HepG2 (cell line): ENCODE results near the gene HOXA11. TPM values are rescaled to one million over a fixed set of nuclear protein-coding genes. Genes with fewer than 3 reads are reported as not detected.

Experiments
- ATAC-seq: fragments of 200-7000 bp; cut with Tn5 transposase; 3 replicates; pipeline ENCODE4 v1.9.1; 2020; ENCODE audit warnings: mild to moderate bottlenecking, moderate library complexity
- BruUV-seq: library from RNA; stranded (reverse); fragments of 400-500 nt; replicated peaks from 2 replicates; lab custom pipeline; 2021; lab: Mats Ljungman, UMichigan
- CTCF ChIA-PET: fragments of 300-600 bp; formaldehyde crosslinking; extraction: SDS; loops from one replicate; lab custom pipeline; 2021; ENCODE audit warnings: low total read pairs, inconsistent platforms, low intra/inter-chr PET ratio; lab: Yijun Ruan, JAX
- POLR2A ChIA-PET: fragments of 350-600 bp; sonication (Branson Sonifier 250); formaldehyde crosslinking; loops from one replicate; lab custom pipeline; 2020; ENCODE audit warnings: antibody characterized with exemption, inconsistent platforms; lab: Yijun Ruan, JAX
- DNase-seq: peaks from one replicate; pipeline ENCODE4 v3.0.0-alpha.2; 2015; ENCODE audit warnings: low spot score
- FAIRE-seq: peaks from 3 replicates; lab custom pipeline; 2011; peaks lifted over from hg19 to GRCh38; lab: Jason Lieb, UNC
- H2AFZ ChIP-seq: one replicate; pipeline ENCODE4 v1.6.1; 2011; ENCODE audit warnings: low read length, inconsistent platforms
- H3K27ac ChIP-seq: fragments of 300-600 bp; 3 replicates; pipeline ENCODE4 v1.8.0; 2011; ENCODE audit warnings: mixed run types, mild to moderate bottlenecking, mixed read lengths, low read length, inconsistent platforms; ENCODE audit not compliant: insufficient read depth; ENCODE audit errors: extremely low read length
- H3K27me3 ChIP-seq, 2 experiments: fragments of 200-600 bp in 1 of 2; 2 replicates in 1 of 2; 3 replicates in 1 of 2; pipeline versions ENCODE4 v1.6.0 to v1.8.0; 2011; ENCODE audit warnings: low read length in 2 of 2, mild to moderate bottlenecking in 2 of 2, moderate library complexity in 2 of 2, inconsistent platforms in 1 of 2; ENCODE audit not compliant: insufficient read depth in 2 of 2, control insufficient read depth in 1 of 2
- H3K36me3 ChIP-seq, 2 experiments: fragments of 200-600 bp in 1 of 2; replicated peaks in 1 of 2; 2 replicates in 1 of 2; 3 replicates in 1 of 2; pipeline versions ENCODE4 v1.5.1 to v1.8.0; 2011; ENCODE audit warnings: low read length in 2 of 2, inconsistent platforms in 1 of 2; ENCODE audit not compliant: insufficient read depth in 2 of 2, control insufficient read depth in 1 of 2
- H3K4me1 ChIP-seq: 2 replicates; pipeline ENCODE4 v1.5.1; 2012; ENCODE audit warnings: low read length, inconsistent platforms; ENCODE audit not compliant: insufficient read depth
- H3K4me2 ChIP-seq: 2 replicates; pipeline ENCODE4 v1.6.0; 2011; ENCODE audit warnings: low read depth, low read length, inconsistent platforms
- H3K4me3 ChIP-seq, 3 experiments: fragments of 200-600 bp in 1 of 3; sonication (generic), shearing (Covaris generic) in 1 of 3; replicated peaks in 1 of 3; 2 replicates each; pipeline ENCODE4 v1.5.1; 2011 to 2016; ENCODE audit warnings: low read length in 3 of 3, inconsistent platforms in 2 of 3, low read depth in 2 of 3, mild to moderate bottlenecking in 2 of 3, control low read depth in 1 of 3, mixed read lengths in 1 of 3; ENCODE audit not compliant: insufficient read depth in 1 of 3
- H3K79me2 ChIP-seq: one replicate; pipeline ENCODE4 v1.6.1; 2011; ENCODE audit warnings: low read length, inconsistent platforms; ENCODE audit not compliant: insufficient read depth
- H3K9ac ChIP-seq: 2 replicates; pipeline ENCODE4 v1.6.0; 2011; ENCODE audit warnings: mild to moderate bottlenecking, low read depth, low read length, inconsistent platforms; ENCODE audit not compliant: insufficient read depth
- H3K9me3 ChIP-seq: 2 replicates; pipeline ENCODE4 v1.5.1; 2012; ENCODE audit warnings: mild to moderate bottlenecking, low read length
- H4K20me1 ChIP-seq: 2 replicates; pipeline ENCODE4 v1.6.0; 2011; ENCODE audit warnings: inconsistent platforms, mild to moderate bottlenecking, low read length, moderate library complexity; ENCODE audit not compliant: insufficient read depth
- ATAD3A ChIP-seq: sonication (generic); formaldehyde crosslinking; IDR thresholded peaks from 2 replicates; pipeline ENCODE4 v1.4.0; 2020; ENCODE audit warnings: missing genetic modification reagents
- E2F5 ChIP-seq: sonication (generic); formaldehyde crosslinking; conservative IDR thresholded peaks from 2 replicates; pipeline ENCODE4 v1.4.0; 2020; ENCODE audit warnings: missing genetic modification reagents
- HIVEP1 ChIP-seq: sonication (generic); formaldehyde crosslinking; IDR thresholded peaks from 2 replicates; pipeline ENCODE4 v1.4.0; 2020; ENCODE audit warnings: mild to moderate bottlenecking, missing genetic modification reagents
- HNF4G ChIP-seq, 2 experiments: sonication (generic) in 1 of 2; formaldehyde crosslinking in 1 of 2; IDR thresholded peaks; 2 replicates each; pipeline versions ENCODE4 v1.4.0 to v1.6.1; 2011 to 2020; ENCODE audit warnings: borderline replicate concordance in 2 of 2, low read depth in 2 of 2, mild to moderate bottlenecking in 2 of 2, low read length in 1 of 2, missing genetic modification reagents in 1 of 2, moderate library complexity in 1 of 2
- KDM5A ChIP-seq: fragments of 200-600 bp; sonication (generic); IDR thresholded peaks from 2 replicates; pipeline ENCODE4 v1.7.0; 2018; ENCODE audit warnings: antibody characterized with exemption, mild to moderate bottlenecking, low read length, borderline replicate concordance
- KMT2A ChIP-seq: sonication (generic); formaldehyde crosslinking; IDR thresholded peaks from 2 replicates; pipeline ENCODE4 v1.4.0; 2020; ENCODE audit warnings: missing genetic modification reagents
- MXD1 ChIP-seq: sonication (generic); formaldehyde crosslinking; IDR thresholded peaks from 2 replicates; pipeline ENCODE4 v1.4.0; 2020; ENCODE audit warnings: mild to moderate bottlenecking, missing genetic modification reagents
- NCOA5 ChIP-seq: sonication (generic); formaldehyde crosslinking; IDR thresholded peaks from 2 replicates; pipeline ENCODE4 v1.4.0; 2020; ENCODE audit warnings: missing genetic modification reagents
- NFATC3 ChIP-seq: sonication (generic); formaldehyde crosslinking; IDR thresholded peaks from 2 replicates; pipeline ENCODE4 v1.5.1; 2020; ENCODE audit warnings: mild to moderate bottlenecking, missing genetic modification reagents
- POLR2AphosphoS5 ChIP-seq: IDR thresholded peaks from 2 replicates; pipeline ENCODE4 v1.6.1; 2012; ENCODE audit warnings: low read depth, low read length
- PRDM4 ChIP-seq: sonication (generic); formaldehyde crosslinking; IDR thresholded peaks from 2 replicates; pipeline ENCODE4 v1.9.0; 2021; ENCODE audit warnings: missing genetic modification reagents, borderline replicate concordance
- ZC3H13 ChIP-seq: sonication (generic); formaldehyde crosslinking; IDR thresholded peaks from 2 replicates; pipeline ENCODE4 v1.8.1; 2023; ENCODE audit warnings: mild to moderate bottlenecking, missing genetic modification reagents, moderate library complexity
- ZNF138 ChIP-seq: sonication (generic); formaldehyde crosslinking; IDR thresholded peaks from 2 replicates; pipeline ENCODE4 v1.5.0; 2020; ENCODE audit warnings: mild to moderate bottlenecking, low read depth, missing genetic modification reagents
- ZNF83 ChIP-seq: sonication (generic); formaldehyde crosslinking; IDR thresholded peaks from 2 replicates; pipeline ENCODE4 v1.4.0; 2020; ENCODE audit warnings: missing genetic modification reagents, mild to moderate bottlenecking, borderline replicate concordance
- WGBS: methylation state at CpG from one replicate; pipeline ENCODE4 v1.1.6; 2017; ENCODE audit warnings: low lambda C conversion rate; 5-methylcytosine and 5-hydroxymethylcytosine counted together
- in situ Hi-C: cut with HindIII; loops from 2 replicates; pipeline ENCODE4 v1.10.0; 2017; ENCODE audit warnings: low pct_unique_long_range_greater_than_20kb; ENCODE audit not compliant: extremely low pct_ligation_motif_present
- intact Hi-C: fragments of 100-400 bp; cut with micrococcal nuclease; formaldehyde crosslinking; loops from one replicate; pipeline ENCODE4 v1.10.0; 2022; ENCODE audit not compliant: unreplicated experiment
- polyA plus RNA-seq, 8 experiments: library from polyadenylated mRNA; depleted of rRNA in 3 of 8; stranded (reverse) in 7 of 8; unstranded in 1 of 8; fragments of >200 nt; fragmentation: Illumina TruSeq in 4 of 8; extraction: Trizol in 4 of 8; gene quantifications; 2 replicates each; pipeline versions ENCODE4 v1.2.1 to v1.2.3, GENCODE V29; 2011 to 2016; ENCODE audit warnings: low read depth in 4 of 8, missing spikeins in 1 of 8, mixed read lengths in 1 of 8; ENCODE audit not compliant: insufficient read depth in 1 of 8
- total RNA-seq, 5 experiments: library from RNA; depleted of rRNA; stranded (reverse); fragments of >200 nt; fragmentation: Illumina TruSeq; extraction: Trizol; gene quantifications; 2 replicates each; pipeline ENCODE4 v1.2.3, GENCODE V29; 2016; ENCODE audit warnings: low read depth in 1 of 5

The HOXA11 gene
- total and polyA plus RNA-seq, 2 of the 13 experiments (the other 11 are each of a cell fraction or from before 2014, with no cell fraction given) = not detected

DNA sequence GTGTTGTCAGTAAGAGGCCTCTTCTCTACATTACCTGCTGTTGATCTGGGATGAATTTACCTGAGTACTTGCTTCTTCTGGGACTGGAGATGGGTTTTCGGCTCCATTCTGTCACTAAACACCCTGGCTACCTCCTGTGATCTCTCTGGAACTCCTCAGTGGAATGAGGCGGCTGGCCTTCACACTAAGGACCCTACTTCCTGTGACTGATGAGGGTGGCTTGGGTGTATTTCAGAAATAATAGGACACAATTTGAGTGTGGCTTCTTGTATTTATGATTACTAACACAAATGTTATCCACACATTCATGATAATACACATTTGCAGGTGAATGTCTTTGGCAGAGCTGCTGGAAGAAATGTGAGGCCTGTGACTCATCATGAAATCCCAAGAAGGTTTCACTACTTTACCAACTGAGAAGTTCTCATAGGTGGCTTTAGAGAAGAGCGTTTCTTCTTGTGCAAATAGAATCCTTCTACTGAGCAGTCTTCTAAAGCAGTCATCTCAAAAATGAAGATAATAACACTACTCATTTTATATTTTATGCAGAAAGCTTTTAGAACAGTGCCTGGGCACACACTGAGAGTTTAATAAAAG lies 36.3 kb upstream of the HOXA11 start (continued):
- TF ChIP-seq KDM5A = no peak

DNA sequence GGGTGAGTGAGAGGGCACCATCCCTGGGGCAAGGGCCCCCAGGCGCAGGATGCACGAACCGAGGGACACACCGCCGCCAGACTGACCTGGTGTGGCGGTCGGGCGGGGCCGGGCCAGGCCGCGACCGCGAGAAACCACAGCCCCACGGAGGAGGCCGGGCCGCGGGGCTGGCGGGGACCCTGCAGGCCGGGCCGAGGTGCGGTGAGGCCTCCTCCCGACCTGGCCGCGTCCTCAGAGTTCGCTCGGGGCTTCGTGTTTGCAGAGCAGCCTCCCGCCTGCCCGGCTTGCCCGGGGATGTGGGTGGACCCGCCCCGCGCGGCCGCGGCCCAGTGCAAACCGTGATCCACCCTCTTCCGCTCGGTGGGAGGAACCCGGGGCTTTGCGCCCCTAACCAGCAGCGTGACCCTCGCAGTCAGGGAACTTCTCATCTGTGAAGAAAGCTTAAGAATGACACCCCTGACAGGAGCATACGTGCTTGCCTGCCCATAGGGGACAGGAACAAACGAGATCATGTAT lies 35.5 kb upstream of the HOXA11 start:
- in situ Hi-C loops (no loop called here), intact Hi-C loops (no loop called here)
- no TSS peak for BruUV-seq
- H3K4me1 ChIP-seq = no peaks in the 10 kb centered on the region
- H3K27me3 ChIP-seq = peaks cover 3 to 20% of the 10 kb centered on the region in 2 experiments; a peak in 3 of 5 replicates
- no peaks in the 10 kb centered on the region for H4K20me1 ChIP-seq
- H3K9ac ChIP-seq = no peak overlapping the region
- DNase-seq (no peak), FAIRE-seq (no peak), ATAC-seq (no peak)
- no peaks in the 10 kb centered on the region for H3K9me3 ChIP-seq
- no peaks in the 10 kb centered on the region for H3K36me3 ChIP-seq
- WGBS = 65% methylated on average over 23 of the region's 45 CpGs
- no peak overlapping the region for H2AFZ ChIP-seq
- no peak overlapping the region for H3K4me3 ChIP-seq
- CTCF ChIA-PET = no interaction called here
- H3K27ac ChIP-seq = no peak overlapping the region
- no peaks in the 10 kb centered on the region for H3K79me2 ChIP-seq
- POLR2A ChIA-PET = no interaction called here
- no peak for TF ChIP-seq POLR2AphosphoS5
- TF ChIP-seq ZNF138 (CRISPR knock-in tag) = no peak
- TF ChIP-seq ATAD3A = no peak
- TF ChIP-seq ZNF83 (CRISPR knock-in tag) = no peak
- no peak for TF ChIP-seq HNF4G (IDR thresholded peaks at IDR 0.05; ENCODE audit: borderline replicate concordance, low read depth, low read length)
- no peak for TF ChIP-seq HNF4G (CRISPR knock-in tag; IDR thresholded peaks at IDR 0.05; ENCODE audit: borderline replicate concordance, low read depth)
- no peak for TF ChIP-seq ZC3H13 (CRISPR knock-in tag)
- no peak for TF ChIP-seq PRDM4 (CRISPR knock-in tag)
- TF ChIP-seq KMT2A (CRISPR knock-in tag) = no peak
- no peak for TF ChIP-seq MXD1 (CRISPR knock-in tag)
- TF ChIP-seq E2F5 (CRISPR knock-in tag) = no peak
- no peak for TF ChIP-seq NFATC3 (CRISPR knock-in tag)
- TF ChIP-seq NCOA5 (CRISPR knock-in tag) = no peak
- no peak for TF ChIP-seq HIVEP1
- no peak overlapping the region for H3K4me2 ChIP-seq
